Colonic mucosa (tissue), 4 donors: ENCODE measurements around the gene TSPAN5. TPM values are rescaled to one million over a fixed set of nuclear protein-coding genes. Genes with fewer than 3 reads are reported as not detected.
"Not testable (repeated sequence)": the region's sequence is repeated elsewhere in the genome, so short reads cannot be mapped to it uniquely, and the experiment has no call there.

Experiments used
- DNase-seq: peaks from one replicate; pipeline ENCODE4 v3.0.0-alpha.2; 2020
- H3K27ac ChIP-seq: fragments of 200-600 bp; one replicate; pipeline ENCODE4 v1.8.0; 2021
- H3K27me3 ChIP-seq: fragments of 200-600 bp; one replicate; pipeline ENCODE4 v1.8.0; 2021
- H3K36me3 ChIP-seq: fragments of 200-600 bp; one replicate; pipeline ENCODE4 v1.8.0; 2021
- H3K4me1 ChIP-seq: fragments of 200-600 bp; one replicate; pipeline ENCODE4 v1.8.0; 2021; ENCODE audit warnings: mild to moderate bottlenecking
- H3K4me3 ChIP-seq: fragments of 200-600 bp; one replicate; pipeline ENCODE4 v1.8.0; 2021
- H3K9ac ChIP-seq, 2 donors: one replicate each; pipeline ENCODE4 v1.7.0; 2013; ENCODE audit warnings: control low read depth in 2 of 2, low read depth in 2 of 2, low read length in 2 of 2
- H3K9me3 ChIP-seq: fragments of 200-600 bp; one replicate; pipeline ENCODE4 v1.8.0; 2021
- CTCF ChIP-seq: fragments of 200-600 bp; IDR thresholded peaks from one replicate; pipeline ENCODE4 v1.8.0; 2022; ENCODE audit warnings: antibody characterized with exemption, mild to moderate bottlenecking
- intact Hi-C: fragments of 100-400 bp; cut with DNase I; formaldehyde crosslinking; loops from one replicate; pipeline ENCODE4 v1.14.1; 2022
- total RNA-seq, 2 donors: library from RNA; stranded (reverse); fragmentation: NEBNext Ultra II Directional in 1 of 2; extraction: Animal tissue kit (Norgen Biotek cat#: 25700) in 1 of 2; gene quantifications; one replicate each; pipeline ENCODE4 v1.2.1, GENCODE V29; 2021
- donor health status: healthy.
- donor health status: DM: no; HTN: no; CAD: no.
- donor health status: DM: no; HTN: no; CAD: no.

TSPAN5 gene
- total RNA-seq, 2 donors from 2014 or later = 5.3 to 5.6 TPM

GRCh38 chr4:98540803-98541202, 117.6 kb downstream of the TSPAN5 start:
- Histone ChIP-seq H3K27me3 (no peaks in the 10 kb centered on the region), H3K9ac (no peak overlapping the region), H3K4me1 (no peaks in the 10 kb centered on the region), H3K27ac (no peak overlapping the region), H3K36me3 (no peaks in the 10 kb centered on the region), H3K4me3 (no peak overlapping the region), H3K9me3 (no peaks in the 10 kb centered on the region)
- TF ChIP-seq CTCF = no peak
- no peak for DNase-seq
- intact Hi-C loops = no loop called here

GRCh38 chr4:98539741-98540140, 118.7 kb downstream of the TSPAN5 start:
- H3K27ac ChIP-seq = no peak overlapping the region
- H3K27me3 ChIP-seq = no peaks in the 10 kb centered on the region
- H3K4me3 ChIP-seq = no peak overlapping the region
- intact Hi-C loops = no loop called here
- H3K9me3 ChIP-seq = no peaks in the 10 kb centered on the region
- no peak overlapping the region for H3K9ac ChIP-seq
- H3K4me1 ChIP-seq = no peaks in the 10 kb centered on the region
- no peak for TF ChIP-seq CTCF
- DNase-seq = no peak
- no peaks in the 10 kb centered on the region for H3K36me3 ChIP-seq

- H3K9ac ChIP-seq = no peak overlapping the region
- H3K27ac ChIP-seq = no peak overlapping the region
- no peak for TF ChIP-seq CTCF
- no peaks in the 10 kb centered on the region for H3K4me1 ChIP-seq
- no peak for DNase-seq
- H3K27me3 ChIP-seq = no peaks in the 10 kb centered on the region
- no peak overlapping the region for H3K4me3 ChIP-seq
- no peaks in the 10 kb centered on the region for H3K36me3 ChIP-seq
- intact Hi-C loops = no loop called here
- H3K9me3 ChIP-seq = no peaks in the 10 kb centered on the region
Observed at GRCh38 chr4:98539299-98539698, 119.1 kb downstream of the TSPAN5 start.

GRCh38 chr4:98536631-98537030, 121.8 kb downstream of the TSPAN5 start:
- TF ChIP-seq CTCF = no peak
- intact Hi-C loops = no loop called here
- no peak for DNase-seq

GRCh38 chr4:98534146-98534545, 124.3 kb downstream of the TSPAN5 start:
- H3K9me3 ChIP-seq, H3K27me3 ChIP-seq, H3K4me1 ChIP-seq, H3K36me3 ChIP-seq, H3K27ac ChIP-seq, DNase-seq, H3K9ac ChIP-seq, intact Hi-C loops, H3K4me3 ChIP-seq: not testable (repeated sequence)

More at GRCh38 chr4:98536631-98537030, 121.8 kb downstream of the TSPAN5 start:
- Histone ChIP-seq H3K27me3 (no peaks in the 10 kb centered on the region), H3K9me3 (no peaks in the 10 kb centered on the region), H3K36me3 (no peaks in the 10 kb centered on the region), H3K9ac (no peak overlapping the region), H3K27ac (no peak overlapping the region), H3K4me1 (no peaks in the 10 kb centered on the region), H3K4me3 (no peak overlapping the region)

- no peaks in the 10 kb centered on the region for H3K4me1 ChIP-seq
- H3K27ac ChIP-seq = no peak overlapping the region
- H3K4me3 ChIP-seq = no peak overlapping the region
- no peak overlapping the region for H3K9ac ChIP-seq
- no peaks in the 10 kb centered on the region for H3K27me3 ChIP-seq
- H3K9me3 ChIP-seq = no peaks in the 10 kb centered on the region
- H3K36me3 ChIP-seq = no peaks in the 10 kb centered on the region
- no peak for DNase-seq
- no peak for TF ChIP-seq CTCF
- intact Hi-C loops = no loop called here
Observed at GRCh38 chr4:98530572-98530971, 127.8 kb downstream of the TSPAN5 start.
